B cell (primary cell): ENCODE data around the gene MTHFD2L. TPM values are rescaled to one million over a fixed set of nuclear protein-coding genes. Genes with fewer than 3 reads are reported as not detected.

ENCODE experiments used
- ATAC-seq: fragments of 200-7000 bp; cut with Tn5 transposase; one replicate; pipeline ENCODE4 v1.10.0; 2021; ENCODE audit warnings: low read depth, mild to moderate bottlenecking, moderate number of reproducible peaks, moderate library complexity
- CTCF ChIA-PET: fragments of 350-600 bp; sonication (Branson Sonifier 250); formaldehyde crosslinking; loops from one replicate; lab custom pipeline; 2021; ENCODE audit warnings: antibody characterized with exemption, inconsistent platforms; lab: Charles Lee
- POLR2A ChIA-PET: fragments of 350-600 bp; sonication (Branson Sonifier 250); formaldehyde crosslinking; loops from one replicate; lab custom pipeline; 2021; ENCODE audit warnings: antibody characterized with exemption; lab: Charles Lee
- DNase-seq: peaks from one replicate; pipeline ENCODE4 v3.0.0; 2013
- H2AFZ ChIP-seq: 2 replicates; pipeline ENCODE4 v1.6.1; 2012; ENCODE audit warnings: mild to moderate bottlenecking, low read depth, low read length; ENCODE audit not compliant: insufficient read depth, poor library complexity, severe bottlenecking
- H3K27ac ChIP-seq, 2 donors: 1 replicate in 1 of 2; 2 replicates in 1 of 2; pipeline ENCODE4 v1.5.1; 2012 to 2013; ENCODE audit warnings: low read length in 2 of 2, mild to moderate bottlenecking in 2 of 2, moderate library complexity in 1 of 2
- H3K27me3 ChIP-seq, 4 experiments: fragments of 200-600 bp in 1 of 4; sonication (generic) in 1 of 4; replicated peaks in 1 of 4; 1 replicate in 2 of 4; 2 replicates in 2 of 4; pipeline versions ENCODE4 v1.6.1 to v1.7.0; 2013 to 2016; ENCODE audit warnings: low read length in 3 of 4, mild to moderate bottlenecking in 2 of 4, mixed read lengths in 1 of 4, moderate library complexity in 1 of 4; ENCODE audit not compliant: insufficient read depth in 4 of 4, control insufficient read depth in 3 of 4; ENCODE audit errors: control extremely low read depth in 1 of 4
- H3K36me3 ChIP-seq, 2 experiments: replicated peaks in 1 of 2; 1 replicate in 1 of 2; 2 replicates in 1 of 2; pipeline versions ENCODE4 v1.6.1 to v1.7.1; 2013; ENCODE audit warnings: low read length in 1 of 2; ENCODE audit not compliant: insufficient read depth in 2 of 2, control insufficient read depth in 1 of 2; ENCODE audit errors: control extremely low read depth in 1 of 2, extremely low read depth in 1 of 2
- H3K4me1 ChIP-seq, 2 donors: fragments of 200-600 bp in 1 of 2; sonication (generic) in 1 of 2; 1 replicate in 1 of 2; 2 replicates in 1 of 2; pipeline versions ENCODE4 v1.5.1 to v1.6.1; 2013 to 2017; ENCODE audit warnings: low read length in 2 of 2; ENCODE audit not compliant: control insufficient read depth in 2 of 2, insufficient read depth in 2 of 2
- H3K4me2 ChIP-seq: replicated peaks from 2 replicates; pipeline ENCODE3; 2012; ENCODE audit warnings: mild to moderate bottlenecking, low read depth, low read length; ENCODE audit not compliant: poor library complexity, severe bottlenecking
- H3K4me3 ChIP-seq, 5 experiments: fragments of 200-600 bp in 1 of 5; sonication (generic) in 1 of 5; 1 replicate in 3 of 5; 2 replicates in 2 of 5; pipeline versions ENCODE4 v1.5.1 to v1.7.0; 2011 to 2016; ENCODE audit warnings: low read length in 4 of 5, mild to moderate bottlenecking in 4 of 5, low read depth in 2 of 5, control low read depth in 1 of 5, moderate library complexity in 1 of 5; ENCODE audit not compliant: insufficient read depth in 1 of 5; ENCODE audit errors: control extremely low read depth in 1 of 5, extremely low read depth in 1 of 5
- H3K79me2 ChIP-seq: fragments of 200-600 bp; sonication (generic); one replicate; pipeline ENCODE4 v1.6.0; 2016; ENCODE audit warnings: low read length; ENCODE audit not compliant: control insufficient read depth, insufficient read depth
- H3K9ac ChIP-seq: fragments of 200-600 bp; sonication (generic); 2 replicates; pipeline ENCODE4 v1.6.1; 2017; ENCODE audit warnings: mild to moderate bottlenecking, low read length, moderate library complexity
- H3K9me3 ChIP-seq, 3 donors: one replicate each; pipeline versions ENCODE4 v1.6.1 to v1.7.1; 2013; ENCODE audit warnings: low read length in 2 of 3; ENCODE audit not compliant: control insufficient read depth in 2 of 3, insufficient read depth in 1 of 3; ENCODE audit errors: control extremely low read depth in 1 of 3
- H4K20me1 ChIP-seq: 2 replicates; pipeline ENCODE4 v1.6.0; 2012; ENCODE audit warnings: mild to moderate bottlenecking, low read length; ENCODE audit not compliant: insufficient read depth, control insufficient read depth, poor library complexity, severe bottlenecking
- H3K27ac Mint-ChIP-seq: one replicate; pipeline ENCODE4 v1.8.0; 2021; ENCODE audit warnings: mixed read lengths
- H3K27me3 Mint-ChIP-seq: one replicate; pipeline ENCODE4 v1.8.0; 2021; ENCODE audit warnings: mixed read lengths
- H3K4me1 Mint-ChIP-seq: one replicate; pipeline ENCODE4 v1.8.0; 2021; ENCODE audit warnings: mixed read lengths
- H3K4me3 Mint-ChIP-seq: one replicate; pipeline ENCODE4 v1.8.0; 2021; ENCODE audit warnings: mixed read lengths
- H3K9me3 Mint-ChIP-seq: one replicate; pipeline ENCODE4 v1.8.0; 2022; ENCODE audit warnings: mixed read lengths; ENCODE audit not compliant: insufficient read depth
- CTCF ChIP-seq: fragments of 200-600 bp; IDR thresholded peaks from one replicate; pipeline ENCODE4 v1.8.0; 2022; ENCODE audit warnings: antibody characterized with exemption, mild to moderate bottlenecking
- EZH2 ChIP-seq: IDR thresholded peaks from 2 replicates; pipeline ENCODE4 v1.6.1; 2012; ENCODE audit warnings: borderline replicate concordance, low read depth, mild to moderate bottlenecking, moderate library complexity, low read length; ENCODE audit not compliant: insufficient read depth, poor library complexity, severe bottlenecking
- WGBS: methylation state at CpG from one replicate; pipeline ENCODE4 v1.1.5; 2013; ENCODE audit warnings: missing lambda C conversion rate; ENCODE audit not compliant: insufficient coverage; 5-methylcytosine and 5-hydroxymethylcytosine counted together
- intact Hi-C: fragments of 100-400 bp; cut with micrococcal nuclease; formaldehyde crosslinking; loops from one replicate; pipeline ENCODE4 v1.10.0; 2022
- polyA plus RNA-seq: library from polyadenylated mRNA; depleted of rRNA; stranded (reverse); fragments of >200 nt; gene quantifications from 2 replicates; pipeline ENCODE4 v1.2.3, GENCODE V29; 2012
- total RNA-seq, 2 donors: library from RNA; stranded (reverse); fragments of 120-200 nt in 1 of 2; gene quantifications; 1 replicate in 1 of 2; 2 replicates in 1 of 2; pipeline versions ENCODE4 v1.2.3 to v1.2.4, GENCODE V29; 2013 to 2022

Gene MTHFD2L
- total and polyA plus RNA-seq, 2 donors (not counting 1 experiment from before 2014, with no cell fraction given): 5.5 to 12.6 TPM

GRCh38 chr4:74118600-74119338, 39.1 kb upstream of the MTHFD2L start:
- H2AFZ ChIP-seq: no peak overlapping the region
- H3K27me3 ChIP-seq: no peaks in the 10 kb centered on the region
- ATAC-seq: no peak
- Mint-ChIP-seq H3K27ac (no peak overlapping the region), H3K4me3 (no peak overlapping the region), H3K4me1 (no peaks in the 10 kb centered on the region), H3K9me3 (peaks cover 6% of the 10 kb centered on the region), H3K27me3 (peaks cover 3% of the 10 kb centered on the region)
- H3K79me2 ChIP-seq: no peaks in the 10 kb centered on the region
- no peaks in the 10 kb centered on the region for H4K20me1 ChIP-seq
- H3K4me1 ChIP-seq: no peaks in the 10 kb centered on the region
- H3K4me2 ChIP-seq: no peak overlapping the region
- intact Hi-C loops: no loop called here
- DNase-seq: no peak
- TF ChIP-seq EZH2: no peak
- no peak for TF ChIP-seq CTCF
- no peak overlapping the region for H3K4me3 ChIP-seq
- ChIA-PET POLR2A (no interaction called here), CTCF (no interaction called here)
- WGBS: 53% methylated on average over 3 of the region's 6 CpGs
- no peak overlapping the region for H3K9ac ChIP-seq
- H3K27ac ChIP-seq: no peak overlapping the region
- H3K36me3 ChIP-seq: no peaks in the 10 kb centered on the region
- H3K9me3 ChIP-seq: peaks cover 0 to 3% (median 0%) of the 10 kb centered on the region in 3 donors

- no peak overlapping the region for H3K27ac ChIP-seq
- H3K4me2 ChIP-seq: no peak overlapping the region
- no peak overlapping the region for H2AFZ ChIP-seq
- H4K20me1 ChIP-seq: no peaks in the 10 kb centered on the region
- CTCF ChIA-PET: no interaction called here
- no peak overlapping the region for H3K4me3 Mint-ChIP-seq
- peaks cover 0 to 3% (median 0%) of the 10 kb centered on the region in 3 donors for H3K9me3 ChIP-seq
- H3K36me3 ChIP-seq: no peaks in the 10 kb centered on the region
- no peaks in the 10 kb centered on the region for H3K4me1 ChIP-seq
- H3K4me3 ChIP-seq: no peak overlapping the region
- no peaks in the 10 kb centered on the region for H3K4me1 Mint-ChIP-seq
- H3K9me3 Mint-ChIP-seq: peaks cover 6% of the 10 kb centered on the region
- POLR2A ChIA-PET: no interaction called here
- intact Hi-C loops: no loop called here
- no peak overlapping the region for H3K27ac Mint-ChIP-seq
- WGBS: 100% methylated on average over 1 of the region's 1 CpG
- H3K27me3 ChIP-seq: no peaks in the 10 kb centered on the region
- peaks cover 3% of the 10 kb centered on the region for H3K27me3 Mint-ChIP-seq
- ATAC-seq: no peak
- no peak overlapping the region for H3K9ac ChIP-seq
- TF ChIP-seq EZH2: no peak
- no peak for TF ChIP-seq CTCF
- no peaks in the 10 kb centered on the region for H3K79me2 ChIP-seq
- no peak for DNase-seq
Observed at GRCh38 chr4:74120086-74120485, 37.8 kb upstream of the MTHFD2L start.
